GM19023 (cell line): ENCODE results near the gene IL17RA.
A peak's percentile ranks its signal among the peaks of the same experiment; 100 is the strongest.

Experiments used
- ATAC-seq: cut with Tn5 transposase; IDR thresholded peaks from one replicate; pipeline ENCODE4 v1.9.1; 2021; ENCODE audit warnings: mild to moderate bottlenecking, moderate library complexity; ENCODE audit not compliant: unreplicated experiment

Gene IL17RA, protein sequence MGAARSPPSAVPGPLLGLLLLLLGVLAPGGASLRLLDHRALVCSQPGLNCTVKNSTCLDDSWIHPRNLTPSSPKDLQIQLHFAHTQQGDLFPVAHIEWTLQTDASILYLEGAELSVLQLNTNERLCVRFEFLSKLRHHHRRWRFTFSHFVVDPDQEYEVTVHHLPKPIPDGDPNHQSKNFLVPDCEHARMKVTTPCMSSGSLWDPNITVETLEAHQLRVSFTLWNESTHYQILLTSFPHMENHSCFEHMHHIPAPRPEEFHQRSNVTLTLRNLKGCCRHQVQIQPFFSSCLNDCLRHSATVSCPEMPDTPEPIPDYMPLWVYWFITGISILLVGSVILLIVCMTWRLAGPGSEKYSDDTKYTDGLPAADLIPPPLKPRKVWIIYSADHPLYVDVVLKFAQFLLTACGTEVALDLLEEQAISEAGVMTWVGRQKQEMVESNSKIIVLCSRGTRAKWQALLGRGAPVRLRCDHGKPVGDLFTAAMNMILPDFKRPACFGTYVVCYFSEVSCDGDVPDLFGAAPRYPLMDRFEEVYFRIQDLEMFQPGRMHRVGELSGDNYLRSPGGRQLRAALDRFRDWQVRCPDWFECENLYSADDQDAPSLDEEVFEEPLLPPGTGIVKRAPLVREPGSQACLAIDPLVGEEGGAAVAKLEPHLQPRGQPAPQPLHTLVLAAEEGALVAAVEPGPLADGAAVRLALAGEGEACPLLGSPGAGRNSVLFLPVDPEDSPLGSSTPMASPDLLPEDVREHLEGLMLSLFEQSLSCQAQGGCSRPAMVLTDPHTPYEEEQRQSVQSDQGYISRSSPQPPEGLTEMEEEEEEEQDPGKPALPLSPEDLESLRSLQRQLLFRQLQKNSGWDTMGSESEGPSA

DNA sequence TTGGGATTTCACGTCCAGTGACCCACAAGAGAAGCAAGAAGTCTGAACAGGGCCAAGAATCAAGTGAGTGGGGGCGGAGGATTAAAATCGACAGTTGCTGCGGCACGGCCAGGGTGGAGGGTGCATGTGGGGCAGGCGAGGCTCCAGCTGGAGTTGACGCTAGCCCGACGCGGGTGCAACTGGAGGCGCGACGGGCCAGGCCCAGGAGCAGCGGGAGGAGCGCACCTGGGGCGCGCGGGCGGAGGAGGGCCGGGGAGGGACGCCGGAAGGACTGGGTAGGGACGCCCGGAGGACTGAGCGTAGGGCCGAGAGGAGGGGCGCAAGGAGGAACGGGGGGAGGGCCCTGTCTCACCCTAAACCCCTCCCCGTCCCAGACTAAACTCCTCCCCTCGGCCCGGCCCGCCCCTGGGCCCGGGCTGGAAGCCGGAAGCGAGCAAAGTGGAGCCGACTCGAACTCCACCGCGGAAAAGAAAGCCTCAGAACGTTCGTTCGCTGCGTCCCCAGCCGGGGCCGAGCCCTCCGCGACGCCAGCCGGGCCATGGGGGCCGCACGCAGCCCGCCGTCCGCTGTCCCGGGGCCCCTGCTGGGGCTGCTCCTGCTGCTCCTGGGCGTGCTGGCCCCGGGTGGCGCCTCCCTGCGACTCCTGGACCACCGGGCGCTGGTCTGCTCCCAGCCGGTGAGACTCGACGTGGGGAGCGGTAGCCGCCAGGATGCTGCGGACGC is at the start of gene IL17RA:
TSS of gene IL17RA (plus strand) at position 447 of the 723 bp plus-strand sequence. CDS start at position 539, 92 bp downstream.
- ATAC-seq = peak; percentile 90

GRCh38 chr22:17035246-17035645 is 49.6 kb upstream of the IL17RA start:
- ATAC-seq = no peak

GRCh38 chr22:17035976-17036841 is 48.6 kb upstream of the IL17RA start:
- ATAC-seq = peak; percentile 17

- peak; percentile 50 for ATAC-seq
Measured at GRCh38 chr22:17036842-17037711, 47.7 kb upstream of the IL17RA start.

GRCh38 chr22:17043521-17043920 is 41.3 kb upstream of the IL17RA start:
- no peak for ATAC-seq

- ATAC-seq = no peak
Measured at GRCh38 chr22:17046566-17047348, 38.0 kb upstream of the IL17RA start.

- no peak for ATAC-seq
Measured at GRCh38 chr22:17047656-17048055, 37.1 kb upstream of the IL17RA start.

DNA sequence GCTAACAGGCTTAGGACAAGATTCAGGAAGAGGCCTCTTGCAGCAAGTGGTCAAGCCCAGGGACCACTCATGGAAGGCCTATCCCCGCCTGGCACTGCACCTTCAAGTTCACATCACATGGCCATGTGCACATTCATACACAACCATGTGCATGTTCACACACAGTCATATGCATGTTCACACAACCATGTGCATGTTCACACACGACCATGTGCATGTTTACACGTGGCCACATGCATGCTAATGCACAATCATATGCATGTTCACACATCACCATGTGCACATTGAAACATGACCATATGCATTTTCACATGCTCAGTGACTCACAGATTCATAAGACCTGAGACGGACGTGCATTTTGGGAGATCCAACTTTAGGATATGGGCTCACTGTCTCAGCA is 28.7 kb upstream of the IL17RA start:
- no peak for ATAC-seq

DNA sequence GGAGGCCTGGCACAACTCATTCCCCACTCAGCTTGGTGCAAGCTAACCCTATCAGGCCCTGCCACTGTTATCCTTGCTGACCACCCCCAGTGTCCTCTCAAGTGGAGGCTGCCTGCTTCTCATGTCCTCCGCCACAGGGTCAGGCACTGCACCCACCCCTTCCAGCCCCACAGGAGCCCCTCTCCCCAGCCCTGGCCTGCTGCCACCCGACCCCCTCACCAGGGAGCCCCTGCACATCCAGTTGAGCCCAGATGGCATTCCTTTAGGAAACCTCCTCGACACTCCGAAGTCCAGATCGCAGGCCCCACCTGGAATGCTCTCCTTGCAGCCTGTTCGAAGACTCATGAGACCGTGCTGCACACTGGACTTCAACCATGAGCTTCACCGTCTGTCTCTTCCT is 28.0 kb upstream of the IL17RA start:
- ATAC-seq = no peak

DNA sequence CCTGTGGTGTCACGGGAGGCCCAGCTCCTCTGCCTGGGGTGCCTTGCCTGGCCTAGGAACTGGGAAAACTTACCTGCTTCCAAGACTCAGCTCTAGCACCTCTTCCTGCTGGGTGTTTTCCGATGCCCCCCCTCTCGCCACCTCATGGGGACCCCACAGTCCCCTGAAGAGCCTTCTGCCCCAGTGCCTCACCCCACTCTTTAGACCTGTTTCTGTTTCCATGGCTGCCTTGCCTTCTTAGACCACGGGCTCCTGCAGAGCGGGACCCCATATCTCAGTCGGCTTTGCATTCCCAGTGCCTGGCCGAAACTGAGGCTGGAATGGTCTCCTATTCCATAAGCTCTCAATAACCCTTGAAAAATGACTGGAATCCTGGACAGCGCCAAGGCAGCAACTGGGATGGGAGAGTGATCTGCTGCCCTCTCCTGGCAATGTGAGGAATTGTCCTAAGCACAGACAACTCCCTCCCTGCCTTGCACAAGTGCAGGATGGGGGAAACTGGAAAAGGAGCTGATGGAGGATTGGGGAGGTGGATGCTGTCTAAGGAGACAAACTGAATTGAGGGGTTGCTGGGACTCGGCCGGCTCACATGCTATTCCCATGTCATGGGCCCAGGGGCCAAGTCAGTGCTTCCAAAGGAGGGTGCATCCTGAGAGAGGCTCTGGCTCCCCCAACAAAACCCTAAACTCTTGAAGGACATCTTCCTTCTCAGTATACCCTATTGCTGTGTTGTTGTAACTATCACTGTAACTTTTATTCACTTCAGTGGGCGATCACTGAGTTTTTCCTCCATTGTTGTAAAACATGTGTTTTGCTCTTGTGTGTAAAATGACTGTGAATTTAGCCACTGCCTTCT is 26.6 kb upstream of the IL17RA start:
- ATAC-seq = no peak

DNA sequence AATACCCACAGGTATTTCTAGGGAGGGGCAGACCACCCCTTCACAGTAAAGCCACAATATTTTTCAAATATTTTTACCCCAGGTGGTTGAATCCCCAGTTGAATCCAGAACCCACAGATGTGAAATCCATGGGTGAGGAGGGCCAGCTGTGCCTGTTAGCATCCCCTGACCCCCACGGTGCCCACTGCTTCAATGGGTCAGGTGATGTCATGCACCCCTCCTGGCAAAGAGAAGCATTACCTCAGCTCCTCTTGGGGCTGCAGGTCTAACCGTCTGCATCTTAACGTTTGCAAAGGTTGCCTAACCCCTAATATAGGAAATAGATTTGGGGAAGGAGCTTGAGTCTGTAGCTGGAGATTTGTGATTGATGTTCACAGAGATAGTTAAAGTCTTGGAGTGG is 24.7 kb upstream of the IL17RA start:
- no peak for ATAC-seq

GRCh38 chr22:17063411-17064106 is 21.2 kb upstream of the IL17RA start:
- no peak for ATAC-seq

GRCh38 chr22:17064498-17065100 is 20.2 kb upstream of the IL17RA start:
- no peak for ATAC-seq

DNA sequence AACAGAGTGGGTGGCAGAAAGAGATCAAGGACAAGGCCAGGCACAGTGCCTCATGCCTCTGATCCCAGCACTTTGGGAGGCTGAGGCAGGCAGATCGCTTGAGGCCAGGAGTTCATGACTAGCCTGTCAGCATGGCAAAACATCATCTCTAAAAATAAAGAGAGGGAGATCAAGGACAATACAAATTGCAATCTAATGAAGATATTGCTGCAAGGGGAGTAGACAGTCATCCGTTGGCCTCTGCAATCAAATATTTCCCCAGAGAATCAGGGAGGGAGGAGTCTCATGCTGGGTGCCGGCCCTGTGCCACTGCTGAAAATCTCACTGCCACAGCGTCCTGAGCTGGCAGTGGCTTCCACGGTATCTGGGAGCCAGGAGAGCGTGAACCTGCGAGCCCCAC is 19.4 kb upstream of the IL17RA start:
- no peak for ATAC-seq

DNA sequence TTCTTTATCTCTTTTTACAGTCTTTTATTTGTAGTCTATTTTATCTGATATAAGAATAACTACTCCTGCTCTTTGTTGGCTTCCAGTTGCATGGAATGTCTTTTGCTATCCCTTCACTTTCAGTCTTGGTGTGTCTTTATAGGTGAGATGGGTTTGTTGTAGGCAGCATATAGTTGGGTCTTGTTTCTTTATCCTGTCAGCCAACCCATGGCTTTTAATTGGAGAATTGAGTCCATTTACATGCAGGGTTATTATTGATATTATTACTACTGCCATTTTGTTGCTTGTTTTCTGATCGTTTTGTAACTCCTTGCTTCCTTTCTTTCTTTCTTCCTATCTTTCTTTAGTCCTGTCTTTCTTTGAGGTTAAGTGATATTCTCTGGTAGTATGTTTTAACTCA is 11.9 kb upstream of the IL17RA start:
- no peak for ATAC-seq

- ATAC-seq = no peak
Measured at GRCh38 chr22:17074648-17075002, 10.2 kb upstream of the IL17RA start.

GRCh38 chr22:17077255-17077654 is 7.5 kb upstream of the IL17RA start:
- no peak for ATAC-seq
